CMK (cell line): ENCODE data around the gene BOLA3.
"Not testable (repeated sequence)": the region's sequence is repeated elsewhere in the genome, so short reads cannot be mapped to it uniquely, and the experiment has no call there.

Experiments used
- DNase-seq: peaks from one replicate; pipeline ENCODE4 v3.0.0-alpha.2; 2010; ENCODE audit warnings: low read depth

Gene BOLA3

GRCh38 chr2:74147727-74148456 lies at the start of gene BOLA3:
Gene BOLA3, minus strand, starts transcription at chr2:74147912. Its CDS starts 38 bp downstream, at chr2:74147874.
- DNase-seq, result peak; percentile 70

GRCh38 chr2:74197049-74197448 lies 49.3 kb upstream of the BOLA3 start:
- DNase-seq, result no peak

- no peak for DNase-seq
These were observed 47.1 kb upstream of the BOLA3 start for GRCh38 chr2:74194799-74195198.

- DNase-seq, result no peak
These were observed 44.1 kb upstream of the BOLA3 start for GRCh38 chr2:74191596-74192380.

- DNase-seq, result no peak
These were observed 41.0 kb upstream of the BOLA3 start for GRCh38 chr2:74188696-74189095.

GRCh38 chr2:74188018-74188601 lies 40.4 kb upstream of the BOLA3 start:
- DNase-seq, result no peak

- DNase-seq, result not testable (repeated sequence)
These were observed 39.0 kb upstream of the BOLA3 start for GRCh38 chr2:74186706-74187105.

GRCh38 chr2:74186038-74186437 lies 38.3 kb upstream of the BOLA3 start:
- DNase-seq, result peak; percentile 98

GRCh38 chr2:74183878-74184277 lies 36.2 kb upstream of the BOLA3 start:
- DNase-seq, result no peak

GRCh38 chr2:74181739-74182138 lies 34.0 kb upstream of the BOLA3 start:
- peak; percentile 89 for DNase-seq

- no peak for DNase-seq
These were observed 31.6 kb upstream of the BOLA3 start for GRCh38 chr2:74179063-74179865.

- DNase-seq, result peak; percentile 95
These were observed 30.7 kb upstream of the BOLA3 start, which contains the start of gene MOB1A for GRCh38 chr2:74178211-74179062. Gene MOB1A, minus strand, starts transcription at chr2:74178879. Its CDS starts 205 bp downstream, at chr2:74178674.

GRCh38 chr2:74177696-74178095 lies 30.0 kb upstream of the BOLA3 start:
- no peak for DNase-seq

GRCh38 chr2:74174909-74175308 lies 27.2 kb upstream of the BOLA3 start:
- DNase-seq, result no peak

GRCh38 chr2:74168739-74169138 lies 21.0 kb upstream of the BOLA3 start:
- DNase-seq, result no peak

- no peak for DNase-seq
These were observed 17.0 kb upstream of the BOLA3 start for GRCh38 chr2:74164761-74165160.

- no peak for DNase-seq
These were observed 15.2 kb upstream of the BOLA3 start for GRCh38 chr2:74162951-74163350.

GRCh38 chr2:74155830-74156229 lies 8.1 kb upstream of the BOLA3 start:
- no peak for DNase-seq

- no peak for DNase-seq
These were observed 5.2 kb upstream of the BOLA3 start for GRCh38 chr2:74152954-74153353.

- peak; percentile 56 for DNase-seq
These were observed 2.0 kb upstream of the BOLA3 start for GRCh38 chr2:74149570-74150319.

GRCh38 chr2:74149247-74149525 lies 1.5 kb upstream of the BOLA3 start:
- no peak for DNase-seq
